CD14-positive monocyte (primary cell): Measurements from ENCODE around the gene SRRM3. TPM values are rescaled to one million over a fixed set of nuclear protein-coding genes. Genes with fewer than 3 reads are reported as not detected.

Source experiments
- DNase-seq, 3 donors: peaks; one replicate each; pipeline ENCODE4 v3.0.0-alpha.2; 2011 to 2022
- H2AFZ ChIP-seq: 2 replicates; pipeline ENCODE4 v1.6.0; 2012; ENCODE audit warnings: mild to moderate bottlenecking, low read depth, low read length, inconsistent platforms; ENCODE audit not compliant: insufficient read depth, poor library complexity, severe bottlenecking
- H3K27ac ChIP-seq, 2 donors: 1 replicate in 1 of 2; 2 replicates in 1 of 2; pipeline ENCODE4 v1.5.1; 2012 to 2013; ENCODE audit warnings: low read length in 2 of 2, control low read depth in 1 of 2, inconsistent platforms in 1 of 2, low read depth in 1 of 2, mild to moderate bottlenecking in 1 of 2
- H3K27me3 ChIP-seq, 2 donors: one replicate each; pipeline versions ENCODE4 v1.6.0 to v1.6.1; 2011 to 2013; ENCODE audit warnings: low read length in 2 of 2; ENCODE audit not compliant: control insufficient read depth in 2 of 2, insufficient read depth in 2 of 2
- H3K36me3 ChIP-seq, 2 donors: replicated peaks in 1 of 2; 1 replicate in 1 of 2; 2 replicates in 1 of 2; pipeline versions ENCODE4 v1.5.1 to v1.6.1; 2012 to 2013; ENCODE audit warnings: low read length in 2 of 2, control low read depth in 1 of 2, inconsistent platforms in 1 of 2, mild to moderate bottlenecking in 1 of 2; ENCODE audit not compliant: insufficient read depth in 2 of 2, control insufficient read depth in 1 of 2
- H3K4me1 ChIP-seq, 2 donors: 1 replicate in 1 of 2; 2 replicates in 1 of 2; pipeline versions ENCODE4 v1.5.1 to v1.6.1; 2012 to 2013; ENCODE audit warnings: low read length in 2 of 2, control low read depth in 1 of 2, inconsistent platforms in 1 of 2, mild to moderate bottlenecking in 1 of 2, moderate library complexity in 1 of 2; ENCODE audit not compliant: insufficient read depth in 2 of 2, control insufficient read depth in 1 of 2
- H3K4me2 ChIP-seq: replicated peaks from 2 replicates; pipeline ENCODE3; 2012; ENCODE audit warnings: low read length, moderate library complexity, mild to moderate bottlenecking; ENCODE audit not compliant: poor library complexity, severe bottlenecking; ENCODE audit errors: extremely low read depth
- H3K4me3 ChIP-seq, 3 experiments: fragments of 200-600 bp in 1 of 3; sonication (generic) in 1 of 3; replicated peaks in 1 of 3; 1 replicate in 2 of 3; 2 replicates in 1 of 3; pipeline ENCODE4 v1.5.1; 2011 to 2013; ENCODE audit warnings: low read length in 3 of 3, mild to moderate bottlenecking in 3 of 3, control low read depth in 2 of 3, low read depth in 2 of 3, inconsistent platforms in 1 of 3, moderate library complexity in 1 of 3
- H3K79me2 ChIP-seq: 2 replicates; pipeline ENCODE4 v1.6.0; 2012; ENCODE audit warnings: mild to moderate bottlenecking, control low read depth, inconsistent platforms, low read length, moderate library complexity; ENCODE audit not compliant: insufficient read depth
- H3K9ac ChIP-seq: 2 replicates; pipeline ENCODE4 v1.6.0; 2017; ENCODE audit warnings: low read length, mild to moderate bottlenecking; ENCODE audit not compliant: insufficient read depth, poor library complexity, severe bottlenecking
- H3K9me3 ChIP-seq, 2 donors: replicated peaks in 1 of 2; 1 replicate in 1 of 2; 2 replicates in 1 of 2; pipeline versions ENCODE4 v1.5.1 to v1.6.1; 2012 to 2013; ENCODE audit warnings: low read length in 2 of 2, control low read depth in 1 of 2; ENCODE audit not compliant: control insufficient read depth in 1 of 2, insufficient read depth in 1 of 2
- H4K20me1 ChIP-seq: 2 replicates; pipeline ENCODE4 v1.6.0; 2012; ENCODE audit warnings: mild to moderate bottlenecking, low read length, control low read depth, moderate library complexity; ENCODE audit not compliant: insufficient read depth
- H3K27ac Mint-ChIP-seq, 7 donors: one replicate each; pipeline ENCODE4 v1.8.0; 2020; ENCODE audit warnings: mild to moderate bottlenecking in 7 of 7, mixed read lengths in 7 of 7, moderate library complexity in 6 of 7, inconsistent platforms in 2 of 7
- H3K27me3 Mint-ChIP-seq, 3 donors: one replicate each; pipeline ENCODE4 v1.8.0; 2021 to 2022; ENCODE audit warnings: low read depth in 3 of 3, mild to moderate bottlenecking in 3 of 3, mixed read lengths in 3 of 3, moderate library complexity in 3 of 3, inconsistent platforms in 1 of 3
- H3K36me3 Mint-ChIP-seq, 2 donors: one replicate each; pipeline ENCODE4 v1.8.0; 2020; ENCODE audit warnings: mixed read lengths in 2 of 2, inconsistent platforms in 1 of 2, mild to moderate bottlenecking in 1 of 2
- H3K4me1 Mint-ChIP-seq: one replicate; pipeline ENCODE4 v1.8.0; 2020; ENCODE audit warnings: mild to moderate bottlenecking, mixed read lengths
- H3K4me3 Mint-ChIP-seq, 2 donors: one replicate each; pipeline ENCODE4 v1.8.0; 2020; ENCODE audit warnings: mild to moderate bottlenecking in 2 of 2, mixed read lengths in 2 of 2, moderate library complexity in 1 of 2
- H3K9me3 Mint-ChIP-seq, 7 donors: one replicate each; pipeline ENCODE4 v1.8.0; 2020 to 2022; ENCODE audit warnings: mixed read lengths in 7 of 7, mild to moderate bottlenecking in 6 of 7, moderate library complexity in 6 of 7, inconsistent platforms in 2 of 7
- WGBS: methylation state at CpG from one replicate; pipeline ENCODE4 v1.1.5; 2013; ENCODE audit warnings: missing lambda C conversion rate; ENCODE audit not compliant: insufficient coverage; 5-methylcytosine and 5-hydroxymethylcytosine counted together
- intact Hi-C, 2 donors: fragments of 100-400 bp; cut with micrococcal nuclease; formaldehyde crosslinking; loops; one replicate each; pipeline versions ENCODE4 v1.15.0 to v1.15.1; 2023
- polyA plus RNA-seq, 3 donors: library from polyadenylated mRNA; depleted of rRNA in 1 of 3; unstranded in 2 of 3; stranded (reverse) in 1 of 3; fragments of 300-500 nt in 2 of 3; fragments of >200 nt in 1 of 3; fragmentation: Illumina TruSeq in 2 of 3; gene quantifications; 1 replicate in 2 of 3; 2 replicates in 1 of 3; pipeline ENCODE4 v1.2.3, GENCODE V29; 2012 to 2021
- TF ChIP-seq, protein P1 (sequence below): fragments of 200-600 bp; IDR thresholded peaks from one replicate; pipeline ENCODE4 v1.8.0; 2022; ENCODE audit warnings: antibody characterized with exemption, mild to moderate bottlenecking

Gene SRRM3
- polyA plus RNA-seq, 3 donors, result not detected

DNA sequence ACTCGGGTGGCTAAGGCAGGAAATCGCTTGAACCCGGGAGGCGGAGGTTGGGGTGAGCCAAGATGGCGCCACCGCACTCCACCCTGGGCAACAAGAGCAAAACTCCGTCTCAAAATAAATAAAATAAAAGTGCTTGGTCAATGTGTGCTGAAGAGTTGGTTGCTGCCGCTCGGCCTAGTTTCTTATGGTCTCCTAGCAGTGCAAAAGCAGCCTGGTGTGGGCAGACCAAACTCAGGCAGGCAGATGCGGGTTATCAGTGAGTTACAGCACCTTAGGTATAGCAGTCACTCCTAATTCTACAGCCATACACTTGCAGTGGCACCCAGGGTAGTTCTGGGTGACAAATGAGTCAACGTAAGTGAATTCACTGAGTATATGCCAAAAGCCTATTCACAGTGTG lies 123.4 kb downstream of the SRRM3 start:
- no peak overlapping the region for H3K4me3 ChIP-seq
- intact Hi-C loops, result no loop called here
- H3K36me3 ChIP-seq, result peaks cover 44 to 75% of the 10 kb centered on the region in 2 donors
- Mint-ChIP-seq H3K27ac (peak overlapping the region in 2 of 7 donors; percentile 33 to 65), H3K36me3 (peaks cover 40 to 72% of the 10 kb centered on the region in 2 donors), H3K4me1 (peaks cover 12% of the 10 kb centered on the region), H3K27me3 (no peaks in the 10 kb centered on the region), H3K4me3 (no peak overlapping the region), H3K9me3 (peaks cover 0 to 2% (median 0%) of the 10 kb centered on the region in 7 donors)
- no peak overlapping the region for H2AFZ ChIP-seq
- H4K20me1 ChIP-seq, result peaks cover 87% of the 10 kb centered on the region
- no peak overlapping the region for H3K4me2 ChIP-seq
- TF ChIP-seq, protein P1, sequence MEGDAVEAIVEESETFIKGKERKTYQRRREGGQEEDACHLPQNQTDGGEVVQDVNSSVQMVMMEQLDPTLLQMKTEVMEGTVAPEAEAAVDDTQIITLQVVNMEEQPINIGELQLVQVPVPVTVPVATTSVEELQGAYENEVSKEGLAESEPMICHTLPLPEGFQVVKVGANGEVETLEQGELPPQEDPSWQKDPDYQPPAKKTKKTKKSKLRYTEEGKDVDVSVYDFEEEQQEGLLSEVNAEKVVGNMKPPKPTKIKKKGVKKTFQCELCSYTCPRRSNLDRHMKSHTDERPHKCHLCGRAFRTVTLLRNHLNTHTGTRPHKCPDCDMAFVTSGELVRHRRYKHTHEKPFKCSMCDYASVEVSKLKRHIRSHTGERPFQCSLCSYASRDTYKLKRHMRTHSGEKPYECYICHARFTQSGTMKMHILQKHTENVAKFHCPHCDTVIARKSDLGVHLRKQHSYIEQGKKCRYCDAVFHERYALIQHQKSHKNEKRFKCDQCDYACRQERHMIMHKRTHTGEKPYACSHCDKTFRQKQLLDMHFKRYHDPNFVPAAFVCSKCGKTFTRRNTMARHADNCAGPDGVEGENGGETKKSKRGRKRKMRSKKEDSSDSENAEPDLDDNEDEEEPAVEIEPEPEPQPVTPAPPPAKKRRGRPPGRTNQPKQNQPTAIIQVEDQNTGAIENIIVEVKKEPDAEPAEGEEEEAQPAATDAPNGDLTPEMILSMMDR, result no peak
- DNase-seq, result no peak
- no peaks in the 10 kb centered on the region for H3K27me3 ChIP-seq
- WGBS, result 100% methylated on average over 4 of the region's 11 CpGs
- no peaks in the 10 kb centered on the region for H3K4me1 ChIP-seq
- H3K9me3 ChIP-seq, result no peaks in the 10 kb centered on the region
- H3K79me2 ChIP-seq, result peaks cover 57% of the 10 kb centered on the region
- no peak overlapping the region for H3K27ac ChIP-seq
- no peak overlapping the region for H3K9ac ChIP-seq

DNA sequence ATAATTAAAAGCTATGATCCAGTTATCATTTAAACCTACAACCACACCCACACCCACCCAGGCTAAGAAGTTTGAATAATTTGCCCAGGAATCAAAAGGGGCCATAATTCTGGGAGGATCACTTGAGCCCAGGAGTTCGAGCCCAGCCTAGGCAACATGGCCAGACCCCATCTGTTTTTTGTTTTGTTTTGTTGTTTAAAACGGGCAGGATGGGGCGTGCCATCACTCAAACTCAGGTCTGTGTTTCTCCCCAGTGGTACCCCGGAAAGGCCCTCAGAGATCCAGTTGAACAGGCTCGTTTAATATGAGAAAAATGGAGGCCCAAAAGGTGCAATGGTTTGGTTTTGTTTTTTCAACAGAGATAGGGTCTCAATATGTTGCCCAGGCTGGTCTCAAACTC lies 124.1 kb downstream of the SRRM3 start:
- H2AFZ ChIP-seq, result no peak overlapping the region
- Mint-ChIP-seq H3K4me1 (peaks cover 19% of the 10 kb centered on the region), H3K27ac (no peak overlapping the region), H3K9me3 (no peaks in the 10 kb centered on the region), H3K36me3 (peaks cover 41 to 74% of the 10 kb centered on the region in 2 donors), H3K27me3 (no peaks in the 10 kb centered on the region), H3K4me3 (no peak overlapping the region)
- H3K36me3 ChIP-seq, result peaks cover 46 to 76% of the 10 kb centered on the region in 2 donors
- DNase-seq, result no peak
- H3K27me3 ChIP-seq, result no peaks in the 10 kb centered on the region
- no peaks in the 10 kb centered on the region for H3K9me3 ChIP-seq
- H3K4me1 ChIP-seq, result no peaks in the 10 kb centered on the region
- intact Hi-C loops, result no loop called here
- H4K20me1 ChIP-seq, result peaks cover 94% of the 10 kb centered on the region
- no peak overlapping the region for H3K4me3 ChIP-seq
- H3K4me2 ChIP-seq, result no peak overlapping the region
- no peak overlapping the region for H3K27ac ChIP-seq
- H3K79me2 ChIP-seq, result peaks cover 65% of the 10 kb centered on the region
- H3K9ac ChIP-seq, result no peak overlapping the region
- TF ChIP-seq, protein P1, result no peak
- WGBS, result 96% methylated on average over 5 of the region's 5 CpGs
